ENCODE measurements around the gene RUNX1.
A peak's percentile ranks its signal among the peaks of the same experiment; 100 is the strongest.
"Not testable (repeated sequence)": the region's sequence is repeated elsewhere in the genome, so short reads cannot be mapped to it uniquely, and the experiment has no call there.

Gene RUNX1

GRCh38 chr21:34966881-34967280, 82.2 kb downstream of the RUNX1 start:
- not testable (repeated sequence) for H2AFZ ChIP-seq (ENCODE audit: insufficient read depth, low read length, poor library complexity); H3K18ac ChIP-seq (ENCODE audit: low read length); H3K27ac ChIP-seq (ENCODE audit: low read depth, low read length); H3K79me2 ChIP-seq (ENCODE audit: control insufficient read depth, insufficient read depth, low read length, poor library complexity); H3K27me3 ChIP-seq (ENCODE audit: insufficient read depth, low read length); H3K4me3 ChIP-seq (ENCODE audit: low read depth, low read length); H3K4ac ChIP-seq (ENCODE audit: low read depth, low read length); H3K79me1 ChIP-seq (ENCODE audit: low read length); H4K91ac ChIP-seq (ENCODE audit: low read depth, low read length); H3K36me3 ChIP-seq (ENCODE audit: control insufficient read depth in 1 of 2, insufficient read depth in 2 of 2, low read length in 2 of 2); H4K8ac ChIP-seq (ENCODE audit: low read depth, low read length); H2BK5ac ChIP-seq (ENCODE audit: low read depth, low read length, poor library complexity); H3K4me2 ChIP-seq (ENCODE audit: low read length); H3K23ac ChIP-seq (ENCODE audit: low read length); H3K4me1 ChIP-seq (ENCODE audit: control insufficient read depth in 1 of 2, insufficient read depth in 2 of 2, low read length in 2 of 2); DNase-seq; H2AK5ac ChIP-seq (ENCODE audit: low read length); H3K9me3 ChIP-seq (ENCODE audit: insufficient read depth, low read depth, low read length); H2BK120ac ChIP-seq (ENCODE audit: insufficient read depth, low read length, poor library complexity); H4K12ac ChIP-seq (ENCODE audit: low read depth, low read length); H2BK12ac ChIP-seq (ENCODE audit: low read length); H3K9ac ChIP-seq (ENCODE audit: low read length); H3K14ac ChIP-seq (ENCODE audit: low read length)
- no CpG with 5 or more reads among the region's 11 CpGs for WGBS (ENCODE audit: extremely low coverage, insufficient coverage, insufficient read length)

- H2BK5ac ChIP-seq (ENCODE audit: low read depth, low read length, poor library complexity) = no peak overlapping the region
- no peak overlapping the region for H3K14ac ChIP-seq (ENCODE audit: low read length)
- H3K4me1 ChIP-seq (ENCODE audit: control insufficient read depth in 1 of 2, insufficient read depth in 2 of 2, low read length in 2 of 2) = peaks cover 0 to 4% of the 10 kb centered on the region in 2 experiments
- no peaks in the 10 kb centered on the region for H3K79me1 ChIP-seq (ENCODE audit: low read length)
- peak overlapping the region; percentile 29 for H3K9ac ChIP-seq (ENCODE audit: low read length)
- H2BK120ac ChIP-seq (ENCODE audit: insufficient read depth, low read length, poor library complexity) = no peak overlapping the region
- H3K4me3 ChIP-seq (ENCODE audit: low read depth, low read length) = peak overlapping the region; percentile 17
- peak overlapping the region; percentile 15 for H3K23ac ChIP-seq (ENCODE audit: low read length)
- H2BK12ac ChIP-seq (ENCODE audit: low read length) = no peak overlapping the region
- H3K27ac ChIP-seq (ENCODE audit: low read depth, low read length) = no peak overlapping the region
- H3K79me2 ChIP-seq (ENCODE audit: control insufficient read depth, insufficient read depth, low read length, poor library complexity) = no peaks in the 10 kb centered on the region
- H3K18ac ChIP-seq (ENCODE audit: low read length) = no peak overlapping the region
- H3K27me3 ChIP-seq (ENCODE audit: insufficient read depth, low read length) = no peaks in the 10 kb centered on the region
- no peak overlapping the region for H4K12ac ChIP-seq (ENCODE audit: low read depth, low read length)
- H2AFZ ChIP-seq (ENCODE audit: insufficient read depth, low read length, poor library complexity) = no peak overlapping the region
- WGBS (ENCODE audit: extremely low coverage, insufficient coverage, insufficient read length) = no CpG with 5 or more reads among the region's 10 CpGs
- no peaks in the 10 kb centered on the region for H3K36me3 ChIP-seq (ENCODE audit: control insufficient read depth in 1 of 2, insufficient read depth in 2 of 2, low read length in 2 of 2)
- no peak overlapping the region for H2AK5ac ChIP-seq (ENCODE audit: low read length)
- H3K9me3 ChIP-seq (ENCODE audit: insufficient read depth, low read depth, low read length) = peaks cover 5% of the 10 kb centered on the region
- H4K8ac ChIP-seq (ENCODE audit: low read depth, low read length) = no peak overlapping the region
- DNase-seq = no peak
- no peak overlapping the region for H3K4me2 ChIP-seq (ENCODE audit: low read length)
- H4K91ac ChIP-seq (ENCODE audit: low read depth, low read length) = no peak overlapping the region
- no peak overlapping the region for H3K4ac ChIP-seq (ENCODE audit: low read depth, low read length)
These were observed 83.6 kb downstream of the RUNX1 start for GRCh38 chr21:34965200-34966174.

GRCh38 chr21:34962586-34963222, 86.4 kb downstream of the RUNX1 start:
- H3K18ac ChIP-seq (ENCODE audit: low read length) = no peak overlapping the region
- H3K27me3 ChIP-seq (ENCODE audit: insufficient read depth, low read length) = no peaks in the 10 kb centered on the region
- H3K23ac ChIP-seq (ENCODE audit: low read length) = no peak overlapping the region
- no CpG with 5 or more reads among the region's 16 CpGs for WGBS (ENCODE audit: extremely low coverage, insufficient coverage, insufficient read length)
- no peak overlapping the region for H3K27ac ChIP-seq (ENCODE audit: low read depth, low read length)
- H3K36me3 ChIP-seq (ENCODE audit: control insufficient read depth in 1 of 2, insufficient read depth in 2 of 2, low read length in 2 of 2) = no peaks in the 10 kb centered on the region
- H3K79me1 ChIP-seq (ENCODE audit: low read length) = no peaks in the 10 kb centered on the region
- H2BK12ac ChIP-seq (ENCODE audit: low read length) = no peak overlapping the region
- peaks cover 6% of the 10 kb centered on the region for H3K9me3 ChIP-seq (ENCODE audit: insufficient read depth, low read depth, low read length)
- H2BK5ac ChIP-seq (ENCODE audit: low read depth, low read length, poor library complexity) = no peak overlapping the region
- no peak overlapping the region for H3K4ac ChIP-seq (ENCODE audit: low read depth, low read length)
- no peak overlapping the region for H4K12ac ChIP-seq (ENCODE audit: low read depth, low read length)
- no peak overlapping the region for H3K14ac ChIP-seq (ENCODE audit: low read length)
- H2BK120ac ChIP-seq (ENCODE audit: insufficient read depth, low read length, poor library complexity) = no peak overlapping the region
- no peak overlapping the region for H2AFZ ChIP-seq (ENCODE audit: insufficient read depth, low read length, poor library complexity)
- H3K4me1 ChIP-seq (ENCODE audit: control insufficient read depth in 1 of 2, insufficient read depth in 2 of 2, low read length in 2 of 2) = peaks cover 0 to 4% of the 10 kb centered on the region in 2 experiments
- no peak overlapping the region for H3K4me3 ChIP-seq (ENCODE audit: low read depth, low read length)
- no peak overlapping the region for H3K4me2 ChIP-seq (ENCODE audit: low read length)
- H2AK5ac ChIP-seq (ENCODE audit: low read length) = no peak overlapping the region
- H3K79me2 ChIP-seq (ENCODE audit: control insufficient read depth, insufficient read depth, low read length, poor library complexity) = no peaks in the 10 kb centered on the region
- no peak for DNase-seq
- H3K9ac ChIP-seq (ENCODE audit: low read length) = no peak overlapping the region
- H4K8ac ChIP-seq (ENCODE audit: low read depth, low read length) = no peak overlapping the region
- no peak overlapping the region for H4K91ac ChIP-seq (ENCODE audit: low read depth, low read length)

GRCh38 chr21:34962136-34962535, 87.0 kb downstream of the RUNX1 start:
- Histone ChIP-seq H3K79me1 (ENCODE audit: low read length) (no peaks in the 10 kb centered on the region), H3K36me3 (ENCODE audit: control insufficient read depth in 1 of 2, insufficient read depth in 2 of 2, low read length in 2 of 2) (no peaks in the 10 kb centered on the region), H3K14ac (ENCODE audit: low read length) (no peak overlapping the region), H3K23ac (ENCODE audit: low read length) (no peak overlapping the region), H4K91ac (ENCODE audit: low read depth, low read length) (no peak overlapping the region), H3K18ac (ENCODE audit: low read length) (no peak overlapping the region), H3K4ac (ENCODE audit: low read depth, low read length) (no peak overlapping the region), H3K9ac (ENCODE audit: low read length) (no peak overlapping the region), H3K27me3 (ENCODE audit: insufficient read depth, low read length) (no peaks in the 10 kb centered on the region), H3K27ac (ENCODE audit: low read depth, low read length) (no peak overlapping the region), H3K4me1 (ENCODE audit: control insufficient read depth in 1 of 2, insufficient read depth in 2 of 2, low read length in 2 of 2) (peaks cover 0 to 4% of the 10 kb centered on the region in 2 experiments), H2BK120ac (ENCODE audit: insufficient read depth, low read length, poor library complexity) (no peak overlapping the region), H2BK12ac (ENCODE audit: low read length) (no peak overlapping the region), H3K4me2 (ENCODE audit: low read length) (no peak overlapping the region), H4K8ac (ENCODE audit: low read depth, low read length) (no peak overlapping the region), H2AFZ (ENCODE audit: insufficient read depth, low read length, poor library complexity) (no peak overlapping the region), H4K12ac (ENCODE audit: low read depth, low read length) (no peak overlapping the region), H2BK5ac (ENCODE audit: low read depth, low read length, poor library complexity) (no peak overlapping the region), H3K4me3 (ENCODE audit: low read depth, low read length) (no peak overlapping the region), H2AK5ac (ENCODE audit: low read length) (no peak overlapping the region), H3K9me3 (ENCODE audit: insufficient read depth, low read depth, low read length) (peaks cover 6% of the 10 kb centered on the region), H3K79me2 (ENCODE audit: control insufficient read depth, insufficient read depth, low read length, poor library complexity) (no peaks in the 10 kb centered on the region)
- DNase-seq = no peak
- no CpG with 5 or more reads among the region's 2 CpGs for WGBS (ENCODE audit: extremely low coverage, insufficient coverage, insufficient read length)
